Measurements from ENCODE around the gene TTL.
A peak's percentile ranks its signal among the peaks of the same experiment; 100 is the strongest.
"Not testable (repeated sequence)": the region's sequence is repeated elsewhere in the genome, so short reads cannot be mapped to it uniquely, and the experiment has no call there.

The TTL gene

GRCh38 chr2:112481528-112482233, at the start of gene TTL:
TSS of gene TTL (plus strand) at chr2:112482156. CDS start at chr2:112482345, 189 bp downstream.
- peak; percentile 24 for DNase-seq

DNA sequence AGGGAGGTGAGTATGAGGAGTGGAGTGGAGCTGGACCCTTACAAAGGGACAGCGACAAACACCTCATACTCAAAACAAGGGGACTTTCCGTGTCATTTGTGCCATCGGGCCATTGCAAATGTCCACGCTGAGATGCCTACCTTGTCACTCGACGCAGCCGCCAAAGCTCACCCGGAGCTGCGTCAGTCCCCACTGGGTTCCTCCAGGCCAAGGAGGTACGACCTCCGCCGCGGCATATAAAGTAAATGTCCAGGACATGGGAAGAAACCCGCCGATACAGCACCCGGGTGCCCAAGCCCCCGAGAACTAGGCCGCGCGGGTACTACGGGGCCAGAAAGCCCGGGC, 49.6 kb upstream of the TTL start:
- not testable (repeated sequence) for DNase-seq

DNA sequence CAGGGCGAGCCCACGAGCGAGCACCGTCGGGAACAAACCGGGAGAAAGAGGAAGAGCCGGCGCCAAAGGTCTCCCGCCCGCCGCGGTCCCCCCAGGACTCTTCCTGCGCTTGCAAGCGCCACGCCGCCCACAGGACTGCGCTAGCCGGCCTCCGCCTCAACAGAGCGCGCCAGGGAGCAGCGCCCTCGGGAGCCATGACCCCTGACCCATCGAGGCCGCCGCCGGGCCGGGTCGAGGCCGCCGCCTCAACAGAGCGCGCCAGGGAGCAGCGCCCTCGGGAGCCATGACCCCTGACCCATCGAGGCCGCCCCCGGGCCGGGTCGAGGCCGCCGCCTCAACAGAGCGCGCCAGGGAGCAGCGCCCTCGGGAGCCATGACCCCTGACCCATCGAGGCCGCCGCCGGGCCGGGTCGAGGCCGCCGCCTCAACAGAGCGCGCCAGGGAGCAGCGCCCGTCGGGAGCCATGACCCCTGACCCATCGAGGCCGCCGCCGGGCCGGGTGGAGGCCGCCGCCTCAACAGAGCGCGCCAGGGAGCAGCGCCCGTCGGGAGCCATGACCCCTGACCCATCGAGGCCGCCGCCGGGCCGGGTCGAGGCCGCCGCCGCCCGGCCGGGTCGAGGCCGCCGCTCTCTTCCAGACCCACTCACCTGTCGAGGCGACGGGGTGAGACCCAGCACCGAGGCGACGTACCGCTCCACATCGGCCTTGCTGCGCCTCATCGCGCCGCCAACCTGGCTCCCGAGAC, 49.0 kb upstream of the TTL start:
- DNase-seq: not testable (repeated sequence)

GRCh38 chr2:112433480-112433879, 48.5 kb upstream of the TTL start, which contains the start of gene RGPD8:
TSS of gene RGPD8 (minus strand) at chr2:112433645. CDS start at chr2:112433453, 192 bp downstream.
- DNase-seq: not testable (repeated sequence)

- DNase-seq: no peak
These were observed 47.8 kb upstream of the TTL start for GRCh38 chr2:112433932-112434730.

DNA sequence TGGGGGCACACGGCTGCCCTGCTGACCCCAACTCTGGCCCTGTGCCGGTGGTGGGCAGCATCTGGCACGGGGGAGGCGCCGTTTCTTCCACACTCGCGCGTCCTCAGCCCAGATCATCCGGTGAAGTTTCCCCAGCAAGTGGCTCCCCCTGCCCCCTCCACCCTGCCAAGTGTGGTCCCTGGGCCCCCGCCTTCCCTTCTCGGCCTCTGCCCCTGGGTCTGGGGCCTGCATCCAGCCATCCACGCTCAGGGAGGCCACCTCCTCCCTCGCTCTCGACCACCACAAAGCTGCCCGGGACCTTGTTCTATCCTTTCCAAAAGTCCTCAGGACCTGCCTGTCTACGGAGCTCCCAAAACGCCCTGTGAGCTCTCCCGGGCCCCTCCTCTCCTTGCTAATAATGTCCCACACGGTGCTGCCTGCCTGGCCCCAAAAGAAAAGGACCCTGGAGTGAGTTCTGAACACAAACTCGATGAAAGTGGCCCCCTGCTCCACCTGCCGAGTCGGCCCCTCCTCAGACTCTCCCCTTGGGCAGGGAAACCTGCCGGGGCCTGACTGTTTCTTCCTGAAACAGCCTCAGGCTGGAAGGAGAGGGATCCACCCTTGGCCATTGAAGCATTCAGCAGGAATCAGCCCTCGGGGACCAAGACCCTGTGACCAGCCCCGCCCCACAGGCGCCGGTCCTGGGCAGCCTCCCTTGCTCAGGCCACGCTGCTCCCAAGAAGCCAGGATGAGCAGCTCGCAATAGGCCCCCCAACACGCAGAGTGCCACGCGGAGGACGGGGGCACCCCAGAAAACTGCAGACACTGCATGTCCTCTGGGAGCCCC, 46.9 kb upstream of the TTL start:
- not testable (repeated sequence) for DNase-seq

DNA sequence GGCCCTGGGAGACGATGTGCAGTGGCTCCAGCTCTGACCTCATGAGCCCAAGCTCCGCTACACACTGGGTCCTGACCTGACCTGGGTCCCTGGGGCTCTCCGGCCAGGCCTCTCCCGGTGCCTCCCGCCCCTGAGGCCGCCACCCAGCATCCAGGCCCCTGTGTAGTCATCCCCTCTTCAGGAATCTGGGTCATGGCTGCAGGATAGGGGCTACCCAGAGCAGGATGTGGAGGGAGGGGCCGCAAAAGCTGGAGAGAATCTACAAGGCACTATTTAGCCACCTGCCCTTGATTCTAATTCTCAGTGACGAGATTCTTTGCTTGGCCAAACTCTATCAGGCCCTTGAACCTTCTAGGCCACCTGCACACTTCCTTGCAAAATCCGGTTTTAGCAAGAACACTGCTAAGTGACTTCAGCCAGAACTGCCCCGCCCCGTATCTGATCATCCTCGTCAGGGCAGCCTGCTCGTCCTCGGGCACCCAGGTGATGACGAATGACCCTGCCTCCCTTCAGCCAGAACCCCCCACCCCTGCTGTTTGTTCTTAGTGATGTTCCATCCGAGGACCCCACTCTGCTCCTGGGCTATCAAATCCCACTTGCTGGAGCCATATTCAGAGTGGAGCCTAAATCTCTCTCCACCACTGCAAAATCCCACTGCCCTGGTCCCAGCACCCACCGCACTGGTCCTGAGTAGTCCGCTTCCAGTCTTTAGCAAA, 46.1 kb upstream of the TTL start:
- not testable (repeated sequence) for DNase-seq

DNA sequence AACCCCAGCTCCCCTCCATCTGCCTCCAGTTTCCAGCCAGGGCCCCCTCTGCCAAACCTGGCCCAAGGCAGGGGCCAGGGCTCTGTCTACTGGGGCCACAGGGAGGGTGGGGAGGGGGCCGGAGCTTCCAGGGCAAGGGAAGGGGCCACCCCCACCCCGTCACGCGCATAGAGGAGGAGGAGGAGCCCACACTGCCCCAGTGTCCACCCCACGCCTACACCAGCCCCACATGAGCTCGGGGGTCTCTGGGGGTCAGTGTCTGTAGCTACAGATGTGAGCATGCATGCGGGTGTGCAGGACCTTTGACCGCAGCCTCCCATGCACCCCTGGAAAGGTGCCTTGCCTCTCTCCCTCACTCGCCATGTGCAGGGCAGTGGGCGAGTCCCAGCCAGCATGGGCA, 45.0 kb upstream of the TTL start:
- DNase-seq: not testable (repeated sequence)

- not testable (repeated sequence) for DNase-seq
These were observed 44.5 kb upstream of the TTL start for GRCh38 chr2:112437405-112437831.

GRCh38 chr2:112438603-112439261, 43.2 kb upstream of the TTL start:
- not testable (repeated sequence) for DNase-seq

DNA sequence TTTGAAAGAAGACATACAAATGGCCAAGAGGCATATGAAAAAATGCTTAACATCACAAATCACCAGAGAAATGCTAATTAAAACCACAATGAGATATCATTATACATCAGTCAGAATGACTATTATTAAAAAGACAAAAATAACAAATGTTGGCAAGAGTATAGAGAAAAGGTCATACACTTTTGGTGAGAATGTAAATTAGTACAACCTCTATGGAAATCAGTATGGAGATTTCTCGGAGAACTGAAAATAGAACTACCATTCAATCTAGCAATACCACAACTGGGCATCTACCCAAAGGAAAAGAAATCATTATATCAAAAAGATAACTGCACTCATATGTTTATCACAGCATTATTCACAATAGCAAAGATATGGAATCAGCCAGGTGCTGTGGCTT, 37.7 kb upstream of the TTL start:
- DNase-seq: not testable (repeated sequence)

DNA sequence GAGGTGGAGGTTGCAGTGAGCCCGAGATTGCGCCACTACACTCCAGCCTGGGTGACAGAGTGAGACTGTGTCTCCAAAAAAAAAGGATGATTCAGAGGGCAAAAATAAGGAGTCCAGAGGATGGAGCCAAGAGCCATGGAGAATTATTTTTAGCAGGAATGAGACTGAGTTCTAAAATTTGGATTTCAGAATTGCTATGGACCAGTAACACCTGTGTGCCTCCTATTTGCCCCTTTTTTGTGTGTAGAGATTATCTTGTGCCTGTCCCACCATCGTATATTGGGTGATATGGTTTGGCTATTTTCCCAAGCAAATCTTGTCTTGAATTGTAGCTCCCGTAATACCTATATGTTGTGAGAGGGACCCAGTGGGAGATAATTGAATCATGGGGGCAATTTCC, 32.1 kb upstream of the TTL start:
- DNase-seq: no peak

DNA sequence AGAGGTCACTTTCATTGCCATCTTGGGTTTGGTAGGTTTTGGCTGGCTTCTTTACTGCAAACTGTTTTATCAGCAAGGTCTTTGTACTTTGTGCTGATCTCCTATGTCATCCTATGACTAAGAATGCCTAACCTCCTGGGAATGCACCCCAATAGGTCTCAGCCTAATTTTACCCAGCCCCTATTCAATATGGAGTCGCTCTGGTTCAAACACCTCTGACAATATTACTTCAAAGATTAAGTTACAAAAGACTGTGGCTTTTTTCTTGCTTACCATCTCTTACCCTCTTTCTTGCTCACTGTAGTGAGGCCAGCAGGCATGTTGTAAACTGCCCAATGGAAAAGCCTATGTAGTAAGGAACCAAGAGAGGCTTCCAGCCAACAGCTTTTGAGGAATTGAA, 30.6 kb upstream of the TTL start:
- no peak for DNase-seq

- DNase-seq: no peak
These were observed 27.4 kb upstream of the TTL start for GRCh38 chr2:112454586-112454985.

GRCh38 chr2:112459372-112459771, 22.6 kb upstream of the TTL start:
- no peak for DNase-seq

- DNase-seq: no peak
These were observed 19.8 kb upstream of the TTL start for GRCh38 chr2:112462178-112462577.

DNA sequence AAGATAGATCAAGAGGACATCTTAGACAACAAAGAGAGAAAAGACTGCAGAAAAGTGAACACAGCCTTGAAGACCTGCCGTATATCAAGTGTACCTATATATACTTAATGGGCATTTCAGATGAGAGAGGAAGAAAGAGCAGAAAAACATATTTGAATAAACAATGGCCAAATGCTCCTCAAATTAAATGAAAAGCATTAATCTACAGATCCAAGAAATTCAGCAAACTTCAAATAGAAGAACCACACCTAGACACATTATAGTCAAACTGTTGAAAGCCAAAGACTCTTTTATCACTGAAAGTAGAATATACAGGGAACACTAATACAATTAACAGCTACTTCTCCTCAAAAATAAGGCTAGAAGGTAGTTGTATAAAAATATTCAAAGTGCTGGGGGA, 18.7 kb upstream of the TTL start:
- no peak for DNase-seq

GRCh38 chr2:112465382-112465781, 16.6 kb upstream of the TTL start:
- no peak for DNase-seq

- no peak for DNase-seq
These were observed 9.3 kb upstream of the TTL start for GRCh38 chr2:112472547-112473263.

- DNase-seq: no peak
These were observed 7.0 kb upstream of the TTL start for GRCh38 chr2:112474844-112475486.
